ENCODE results near the gene PSME4.
A peak's percentile ranks its signal among the peaks of the same experiment; 100 is the strongest.
"Not testable (repeated sequence)": the region's sequence is repeated elsewhere in the genome, so short reads cannot be mapped to it uniquely, and the experiment has no call there.

The PSME4 gene

DNA sequence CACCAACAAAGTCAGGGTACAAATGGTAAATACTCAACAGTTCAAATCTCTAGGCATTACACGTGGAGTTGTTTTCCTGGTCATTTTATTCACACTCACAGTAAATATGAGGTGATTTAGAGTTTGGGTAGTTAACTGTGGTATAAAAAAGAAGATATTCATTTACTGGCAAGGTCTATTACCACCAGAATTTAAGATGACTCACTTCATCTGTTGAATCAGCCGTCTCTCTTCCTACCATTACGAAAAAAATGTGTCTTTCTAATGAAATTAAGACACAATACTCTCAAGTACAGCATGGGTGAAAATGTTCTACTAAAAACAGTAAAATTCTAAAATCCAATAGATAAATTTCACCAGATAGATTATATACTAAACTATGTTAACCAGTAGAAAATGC lies 90.0 kb downstream of the PSME4 start:
- no peak for DNase-seq

- DNase-seq: no peak
These were observed 93.2 kb downstream of the PSME4 start for GRCh38 chr2:53877556-53877955.

- DNase-seq: no peak
These were observed 93.7 kb downstream of the PSME4 start for GRCh38 chr2:53877112-53877511.

- DNase-seq: no peak
These were observed 96.3 kb downstream of the PSME4 start for GRCh38 chr2:53874401-53874950.

DNA sequence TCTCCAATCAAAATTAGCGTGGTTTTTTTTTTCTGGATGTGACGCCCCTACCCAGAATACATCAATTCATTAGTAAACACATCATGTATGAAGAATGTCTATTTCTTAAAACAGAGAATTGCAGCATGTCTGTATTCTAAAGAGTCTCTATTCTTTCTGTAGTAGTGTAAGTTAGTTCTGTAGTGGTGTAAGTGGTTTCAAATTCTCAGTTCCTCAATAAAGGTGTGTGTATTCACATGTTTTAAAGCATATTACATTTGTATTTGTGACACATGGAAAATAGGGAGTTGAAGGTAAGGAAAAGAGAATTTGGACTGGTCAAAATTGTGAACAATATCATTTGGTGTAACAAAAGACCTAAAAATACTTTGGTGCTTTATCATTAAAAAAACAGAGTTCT lies 103.0 kb downstream of the PSME4 start:
- no peak for DNase-seq

DNA sequence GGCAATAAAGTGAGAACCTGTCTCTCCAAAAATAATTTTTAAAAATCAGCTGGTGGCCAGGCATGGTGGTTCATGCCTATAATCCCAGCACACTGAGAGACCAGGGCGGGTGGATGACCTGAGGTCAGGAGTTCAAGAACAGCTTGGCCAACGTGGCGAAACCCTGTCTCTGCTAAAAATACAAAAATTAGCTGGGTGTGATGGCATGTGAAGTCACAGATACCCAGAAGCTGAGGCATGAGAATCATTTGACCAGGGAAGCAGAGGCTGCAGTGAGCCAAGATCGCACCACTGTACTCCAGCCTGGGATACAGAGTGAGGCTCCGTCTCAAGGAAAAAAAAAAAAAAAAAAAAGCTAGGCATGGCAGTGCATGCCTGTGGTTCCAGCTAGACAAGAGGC lies 103.6 kb downstream of the PSME4 start:
- DNase-seq: no peak

- no peak for DNase-seq
These were observed 104.8 kb downstream of the PSME4 start for GRCh38 chr2:53865962-53866361.

- DNase-seq: no peak
These were observed 105.5 kb downstream of the PSME4 start for GRCh38 chr2:53865264-53865663.

DNA sequence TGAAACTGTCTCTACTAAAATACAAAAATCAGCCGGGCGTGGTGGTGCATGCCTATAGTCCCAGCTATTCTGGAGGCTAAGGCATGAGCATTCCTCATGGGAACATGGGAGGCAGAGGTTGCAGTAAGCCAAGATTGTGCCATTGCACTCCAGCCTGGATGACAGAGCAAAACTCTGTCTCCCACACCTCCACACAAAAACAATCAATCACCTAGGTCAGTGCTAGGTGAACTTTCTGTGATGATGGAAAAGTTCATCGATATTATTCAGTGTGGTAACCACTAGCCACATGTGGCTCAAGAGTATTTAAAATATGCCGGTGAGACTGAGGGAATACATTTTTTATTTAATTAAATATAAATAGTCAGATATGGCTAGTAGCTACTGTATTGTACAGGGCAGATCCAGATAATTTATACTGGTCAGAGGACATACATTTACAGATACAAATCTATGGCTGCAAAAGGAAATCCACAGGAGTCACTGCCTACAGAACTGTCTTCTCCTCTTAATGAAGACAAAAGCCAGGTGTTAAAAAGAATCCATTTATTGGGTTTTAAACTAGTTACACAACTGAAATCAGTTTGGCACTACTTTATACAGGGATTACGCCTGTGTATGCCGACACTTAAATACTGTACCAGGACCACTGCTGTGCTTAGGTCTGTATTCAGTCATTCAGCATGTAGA lies 107.1 kb downstream of the PSME4 start:
- no peak for DNase-seq

GRCh38 chr2:53861824-53862223 lies 109.0 kb downstream of the PSME4 start:
- DNase-seq: no peak

DNA sequence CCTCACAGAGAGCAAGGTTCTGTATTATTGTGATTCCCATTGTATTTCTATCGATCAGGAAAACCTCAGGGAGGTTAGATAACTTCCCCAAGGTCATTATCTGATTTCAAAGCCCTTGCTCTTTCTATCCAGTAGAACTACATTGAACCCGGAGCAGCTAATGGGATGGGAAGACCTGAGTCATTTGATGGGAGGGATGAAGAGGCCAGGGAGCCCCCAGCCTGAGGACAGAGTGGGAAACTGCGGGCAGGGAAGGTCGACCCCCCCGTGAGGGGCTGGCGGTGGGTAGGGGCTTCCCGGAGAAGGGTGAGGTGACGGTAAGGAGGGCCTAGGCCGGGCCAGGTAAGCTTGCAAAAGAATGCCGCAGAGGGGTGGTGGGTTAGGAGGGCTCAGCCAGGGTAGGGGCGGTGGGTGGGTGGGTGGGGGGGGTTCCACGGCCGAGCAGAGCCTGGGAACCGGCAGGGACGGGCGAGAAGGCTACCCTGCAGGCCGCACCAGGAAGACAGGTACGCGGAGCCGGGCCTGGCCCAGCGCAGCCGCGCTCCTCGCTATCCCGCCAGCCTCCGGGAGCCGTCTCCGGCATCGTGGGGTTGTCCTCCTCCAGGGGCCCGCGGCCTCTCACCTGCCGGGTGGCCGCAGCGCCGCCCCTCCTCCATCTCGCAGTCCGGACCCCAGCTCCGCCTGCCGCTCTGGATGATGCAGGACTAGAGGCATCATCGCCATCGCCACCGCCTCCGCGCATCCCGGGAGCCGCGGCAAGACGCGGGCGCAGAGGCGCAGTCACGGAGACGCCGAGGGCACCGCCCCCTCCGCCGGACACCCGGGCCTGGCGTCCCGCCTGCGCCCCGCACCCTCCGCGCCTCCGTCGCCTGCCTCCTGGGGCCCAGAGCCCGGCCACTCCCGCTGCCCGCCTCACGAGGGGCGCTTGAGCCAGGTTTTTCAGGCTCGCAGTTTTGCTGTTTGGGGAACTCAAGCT lies 111.3 kb downstream of the PSME4 start, which contains the start of gene GPR75:
Gene GPR75, minus strand, starts transcription at position 762 of the 976 bp plus-strand sequence. CDS start 5,211 bp downstream, outside the sequence.
- DNase-seq: peak; percentile 68

DNA sequence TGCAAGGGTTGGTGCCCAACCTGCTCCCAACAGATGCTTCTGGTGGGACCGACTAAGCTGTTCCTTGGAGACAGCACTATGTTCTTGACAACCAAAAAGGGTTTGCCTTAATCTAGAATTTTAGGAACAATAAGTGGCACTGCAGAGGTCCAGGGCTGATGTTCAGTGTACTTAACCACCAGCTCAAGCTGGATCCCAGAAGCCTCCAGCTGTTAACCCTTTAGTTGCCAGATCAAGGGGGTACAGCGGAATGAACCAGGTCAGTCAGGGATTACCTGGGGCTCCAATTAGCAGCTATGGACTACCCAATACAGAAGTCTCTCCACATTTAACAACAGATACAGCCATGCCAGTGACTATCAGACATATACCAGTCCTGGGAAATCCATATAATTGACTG lies 114.5 kb downstream of the PSME4 start:
- no peak for DNase-seq

- no peak for DNase-seq
These were observed 116.1 kb downstream of the PSME4 start for GRCh38 chr2:53854678-53855077.

- DNase-seq: no peak
These were observed 118.3 kb downstream of the PSME4 start for GRCh38 chr2:53852532-53852931.

DNA sequence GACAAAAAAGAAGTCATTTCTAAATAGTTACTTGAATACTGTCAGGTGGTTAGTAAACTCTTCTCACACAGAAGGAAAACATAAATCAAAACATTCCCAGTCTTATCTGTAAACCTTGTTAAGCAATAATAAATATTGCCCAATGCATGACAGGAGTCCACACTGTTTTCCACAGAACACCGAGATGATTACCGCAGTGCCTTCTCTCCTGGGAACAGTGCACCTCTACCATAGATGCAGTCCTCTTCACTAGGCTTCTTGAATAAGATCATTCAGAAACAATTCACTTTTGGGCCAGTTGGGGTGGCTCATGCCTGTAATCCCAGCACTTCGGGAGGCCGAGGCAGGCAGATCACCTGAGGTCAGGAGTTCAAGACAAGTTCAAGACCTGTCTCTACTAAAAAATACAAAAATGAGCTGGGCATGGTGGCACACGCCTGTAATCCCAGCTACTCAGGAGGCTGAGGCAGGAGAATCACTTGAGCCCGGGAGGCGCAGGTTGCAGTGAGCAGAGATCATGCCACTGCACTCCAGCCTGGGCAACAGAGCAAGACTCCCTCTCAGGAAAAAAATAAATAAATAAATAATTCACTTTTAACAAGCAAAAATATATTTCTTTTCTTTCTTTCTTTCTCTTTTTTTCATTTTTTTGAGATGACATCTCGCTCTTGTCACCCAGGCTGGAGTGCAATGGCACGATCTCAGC lies 119.6 kb downstream of the PSME4 start:
- DNase-seq: not testable (repeated sequence)

DNA sequence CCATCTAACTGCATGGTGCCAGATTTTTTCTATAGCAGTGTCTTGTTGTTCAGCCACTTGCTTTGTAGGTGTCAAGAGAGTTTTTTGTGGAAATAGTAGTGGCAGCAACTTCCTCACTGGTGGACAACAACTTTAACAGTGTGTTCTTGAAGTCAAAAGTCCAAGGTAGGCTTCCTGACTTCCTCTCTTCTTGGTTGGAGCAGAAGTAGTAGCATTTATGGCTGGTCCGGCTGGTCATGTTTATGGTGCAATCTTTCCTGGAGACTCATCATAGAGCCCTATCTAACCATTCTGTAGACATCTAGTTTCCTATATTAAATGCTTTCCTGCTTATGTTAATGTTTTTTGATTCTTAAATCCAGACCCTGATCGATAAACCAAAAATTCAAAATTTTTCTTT lies 122.7 kb downstream of the PSME4 start:
- DNase-seq: no peak

GRCh38 chr2:53843595-53843994 lies 127.2 kb downstream of the PSME4 start:
- DNase-seq: no peak

GRCh38 chr2:53842891-53843290 lies 127.9 kb downstream of the PSME4 start:
- DNase-seq: no peak

DNA sequence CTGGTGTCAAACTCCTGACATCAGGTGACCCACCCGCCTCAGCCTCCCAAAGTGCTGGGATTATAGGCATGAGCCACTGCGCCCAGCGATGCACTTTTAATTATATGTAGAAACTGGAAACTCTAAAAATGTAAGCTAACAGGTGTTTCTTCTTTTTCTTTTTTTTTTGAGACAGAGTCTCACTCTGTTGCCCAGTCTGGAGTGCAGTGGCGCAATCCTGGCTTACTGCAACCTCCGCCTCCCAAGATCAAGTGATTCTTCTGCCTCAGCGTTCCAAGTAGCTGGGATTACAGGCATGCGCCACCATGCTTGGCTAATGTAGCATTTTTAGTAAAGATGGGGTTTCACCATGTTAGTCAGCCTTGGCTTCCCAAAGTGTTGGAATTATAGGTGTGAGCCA lies 129.1 kb downstream of the PSME4 start:
- not testable (repeated sequence) for DNase-seq

- no peak for DNase-seq
These were observed 130.2 kb downstream of the PSME4 start for GRCh38 chr2:53840580-53840979.

- DNase-seq: not testable (repeated sequence)
These were observed 140.9 kb downstream of the PSME4 start for GRCh38 chr2:53829980-53830290.

GRCh38 chr2:53829273-53829979 lies 141.4 kb downstream of the PSME4 start:
- DNase-seq: no peak

GRCh38 chr2:53828331-53828730 lies 142.5 kb downstream of the PSME4 start:
- no peak for DNase-seq

Measured in eye (tissue), 1 donor.